Neuronal stem cell (in vitro differentiated cells): ENCODE measurements around the gene IFT81.
A peak's percentile ranks its signal among the peaks of the same experiment; 100 is the strongest.

Source experiments
- DNase-seq: peaks from one replicate; pipeline ENCODE4 v3.0.0-alpha.2; 2013; ENCODE audit warnings: low spot score
- H2AFZ ChIP-seq: one replicate; pipeline ENCODE4 v1.6.1; 2013; ENCODE audit warnings: mild to moderate bottlenecking, low read length, inconsistent platforms
- H2AK5ac ChIP-seq: 2 replicates; pipeline ENCODE4 v1.6.1; 2013; ENCODE audit warnings: low read depth, mild to moderate bottlenecking, inconsistent platforms, low read length, moderate library complexity, mixed read lengths
- H2BK120ac ChIP-seq: 2 replicates; pipeline ENCODE4 v1.6.1; 2013; ENCODE audit warnings: low read depth, mild to moderate bottlenecking, inconsistent platforms, low read length, moderate library complexity, mixed read lengths
- H2BK12ac ChIP-seq: one replicate; pipeline ENCODE4 v1.6.1; 2013; ENCODE audit warnings: low read length, inconsistent platforms
- H2BK15ac ChIP-seq: 2 replicates; pipeline ENCODE4 v1.6.1; 2013; ENCODE audit warnings: mild to moderate bottlenecking, low read length, inconsistent platforms, mixed read lengths
- H2BK5ac ChIP-seq: one replicate; pipeline ENCODE4 v1.6.1; 2013; ENCODE audit warnings: inconsistent platforms, mild to moderate bottlenecking, low read length, moderate library complexity
- H3K14ac ChIP-seq: one replicate; pipeline ENCODE4 v1.6.1; 2013; ENCODE audit warnings: low read length, inconsistent platforms
- H3K18ac ChIP-seq: 2 replicates; pipeline ENCODE4 v1.6.1; 2013; ENCODE audit warnings: low read length, inconsistent platforms
- H3K23ac ChIP-seq: 2 replicates; pipeline ENCODE4 v1.6.1; 2013; ENCODE audit warnings: low read depth, mild to moderate bottlenecking, mixed read lengths, low read length, inconsistent platforms; ENCODE audit not compliant: poor library complexity
- H3K27ac ChIP-seq: replicated peaks from 3 replicates; pipeline ENCODE4 v1.5.1; 2013; ENCODE audit warnings: low read length, inconsistent platforms
- H3K27me3 ChIP-seq, 3 experiments: 2 replicates each; pipeline ENCODE4 v1.6.1; 2013; ENCODE audit warnings: low read length in 3 of 3, mild to moderate bottlenecking in 2 of 3, inconsistent platforms in 1 of 3, low read depth in 1 of 3, mixed read lengths in 1 of 3, moderate library complexity in 1 of 3; ENCODE audit not compliant: control insufficient read depth in 3 of 3, insufficient read depth in 3 of 3
- H3K36me3 ChIP-seq, 2 donors: replicated peaks in 1 of 2; 2 replicates each; pipeline ENCODE4 v1.6.1; 2013; ENCODE audit warnings: low read length in 2 of 2; ENCODE audit not compliant: control insufficient read depth in 2 of 2, insufficient read depth in 2 of 2
- H3K4ac ChIP-seq: 2 replicates; pipeline ENCODE4 v1.6.1; 2013; ENCODE audit warnings: inconsistent platforms, mild to moderate bottlenecking, low read length, moderate library complexity
- H3K4me1 ChIP-seq, 2 donors: 1 replicate in 1 of 2; 2 replicates in 1 of 2; pipeline ENCODE4 v1.6.1; 2013; ENCODE audit warnings: low read length in 2 of 2, low read depth in 1 of 2; ENCODE audit not compliant: control insufficient read depth in 2 of 2, insufficient read depth in 1 of 2
- H3K4me2 ChIP-seq: one replicate; pipeline ENCODE4 v1.6.1; 2013; ENCODE audit warnings: mild to moderate bottlenecking, low read length, inconsistent platforms; ENCODE audit not compliant: insufficient read depth, poor library complexity, severe bottlenecking
- H3K4me3 ChIP-seq, 2 donors: 2 replicates each; pipeline ENCODE4 v1.5.1; 2013; ENCODE audit warnings: low read length in 2 of 2, mild to moderate bottlenecking in 2 of 2, inconsistent platforms in 1 of 2, moderate library complexity in 1 of 2
- H3K79me1 ChIP-seq: one replicate; pipeline ENCODE4 v1.6.1; 2013; ENCODE audit warnings: low read depth, mild to moderate bottlenecking, inconsistent platforms, low read length, moderate library complexity
- H3K9ac ChIP-seq: one replicate; pipeline ENCODE4 v1.6.1; 2013; ENCODE audit warnings: mild to moderate bottlenecking, low read depth, low read length, inconsistent platforms; ENCODE audit not compliant: poor library complexity
- H3K9me3 ChIP-seq, 2 donors: replicated peaks in 1 of 2; 2 replicates each; pipeline versions ENCODE3 to v1.6.1; 2013; ENCODE audit warnings: low read length in 2 of 2, mild to moderate bottlenecking in 2 of 2, inconsistent platforms in 1 of 2, low read depth in 1 of 2, mixed read lengths in 1 of 2, moderate library complexity in 1 of 2; ENCODE audit not compliant: control insufficient read depth in 2 of 2, insufficient read depth in 1 of 2
- H4K8ac ChIP-seq: one replicate; pipeline ENCODE4 v1.6.1; 2013; ENCODE audit warnings: low read depth, mild to moderate bottlenecking, inconsistent platforms, low read length, moderate library complexity
- H4K91ac ChIP-seq: one replicate; pipeline ENCODE4 v1.6.1; 2013; ENCODE audit warnings: low read length, low read depth, mild to moderate bottlenecking, inconsistent platforms; ENCODE audit not compliant: poor library complexity
- WGBS, 2 donors: extraction: QIAGEN DNeasy Blood & Tissue Kit; methylation state at CpG; one replicate each; pipeline ENCODE4 v1.1.7; 2013; ENCODE audit warnings: missing lambda C conversion rate in 2 of 2, mixed read lengths in 1 of 2; ENCODE audit not compliant: insufficient read length in 2 of 2, insufficient replicate concordance in 1 of 2; ENCODE audit errors: extremely low coverage in 2 of 2; 5-methylcytosine and 5-hydroxymethylcytosine counted together

The IFT81 gene

DNA sequence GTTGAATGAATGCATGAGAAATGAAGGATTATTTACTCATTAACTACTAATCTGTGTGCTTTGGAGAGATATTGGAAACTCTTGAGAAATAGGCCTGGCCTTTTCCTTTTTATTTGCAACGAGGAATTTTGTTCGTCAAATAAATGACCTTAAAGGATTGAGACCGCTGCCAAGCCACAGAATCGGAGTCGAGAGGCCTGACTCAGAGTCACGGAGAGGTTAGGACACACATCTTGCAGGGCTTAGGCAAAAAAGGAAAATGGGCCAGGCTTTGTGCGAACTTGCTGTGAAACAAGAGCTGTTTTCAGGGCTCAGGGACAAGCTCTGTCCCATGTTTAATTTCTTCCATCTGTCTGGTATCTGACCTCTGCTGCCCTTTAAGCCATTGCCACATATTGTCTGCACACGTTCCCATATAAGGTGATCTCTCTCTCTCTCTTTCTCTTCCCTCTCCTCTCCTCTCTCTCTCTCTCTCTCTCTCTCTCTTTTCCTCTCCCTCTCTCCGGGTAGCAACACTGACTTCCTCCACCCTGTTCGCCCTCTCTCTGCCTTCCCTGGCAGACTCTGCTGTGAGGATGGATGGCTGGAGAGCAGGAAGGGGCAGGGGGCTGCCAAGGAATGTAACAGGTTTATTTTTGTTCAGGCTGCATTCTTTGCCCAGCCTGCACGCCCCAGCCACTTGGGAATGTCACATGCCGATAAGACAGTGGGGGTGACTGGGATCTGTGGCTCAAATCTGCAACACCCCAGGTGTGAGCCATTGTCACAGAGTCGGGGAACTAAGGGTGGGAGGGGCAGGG lies 14.9 kb upstream of the IFT81 start:
- peak overlapping the region; percentile 63 for H3K18ac ChIP-seq
- no peak overlapping the region for H3K4ac ChIP-seq

DNA sequence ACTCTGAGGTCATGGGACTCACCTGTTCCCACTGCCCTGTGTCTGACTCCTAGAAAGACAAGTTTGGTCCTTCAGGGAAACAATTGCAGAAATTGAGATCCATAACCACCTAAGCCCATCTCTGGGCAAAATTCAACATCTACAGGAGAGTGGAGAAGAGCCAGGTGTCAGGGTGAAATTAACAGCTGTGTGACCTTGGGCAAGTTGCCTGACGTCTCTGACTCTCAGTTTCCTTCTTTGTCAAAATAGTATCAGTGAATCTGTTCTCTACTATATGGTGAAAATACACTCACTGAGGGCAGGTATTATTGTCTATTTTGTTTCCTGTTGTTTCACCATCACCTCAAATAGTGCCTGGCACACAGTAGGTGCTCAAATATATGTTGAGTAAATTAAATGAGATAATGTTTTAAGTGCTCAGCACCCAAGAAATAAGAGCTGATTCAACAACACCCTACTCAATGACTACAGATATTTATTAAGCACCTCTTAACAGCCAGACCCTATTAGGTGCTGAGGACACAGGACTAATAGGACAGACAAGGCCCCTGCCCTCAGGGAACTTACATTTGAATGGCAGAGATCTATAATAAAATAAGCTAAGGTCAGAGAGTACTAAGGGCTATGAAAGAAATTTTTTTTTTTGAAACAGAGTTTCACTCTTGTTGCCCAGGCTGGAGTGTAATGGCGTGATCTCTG lies 14.2 kb upstream of the IFT81 start:
- Histone ChIP-seq H3K18ac (peak overlapping the region; percentile 63), H2AFZ (peak overlapping the region; percentile 80), H3K23ac (no peak overlapping the region), H2BK5ac (no peak overlapping the region), H3K27me3 (no peaks in the 10 kb centered on the region), H3K36me3 (no peaks in the 10 kb centered on the region), H3K4me1 (peaks cover 5 to 7% of the 10 kb centered on the region in 2 donors), H3K9me3 (peaks cover 0 to 4% of the 10 kb centered on the region in 2 donors), H3K27ac (no peak overlapping the region), H2BK12ac (no peak overlapping the region), H3K4me3 (no peak overlapping the region), H3K4ac (no peak overlapping the region), H3K14ac (no peak overlapping the region), H3K4me2 (no peak overlapping the region), H4K91ac (no peak overlapping the region), H4K8ac (no peak overlapping the region), H3K79me1 (no peaks in the 10 kb centered on the region), H3K9ac (no peak overlapping the region), H2BK120ac (no peak overlapping the region), H2BK15ac (peak overlapping the region; percentile 28), H2AK5ac (no peak overlapping the region)
- WGBS, 2 donors = no CpG with 5 or more reads among the region's 2 CpGs
- DNase-seq = no peak

More for the DNA sequence above, 14.9 kb upstream of the IFT81 start:
- Histone ChIP-seq H3K14ac (no peak overlapping the region), H3K4me1 (peaks cover 5 to 7% of the 10 kb centered on the region in 2 donors), H3K27ac (peak overlapping the region; percentile 9), H4K91ac (peak overlapping the region; percentile 50), H2AK5ac (no peak overlapping the region), H3K79me1 (no peaks in the 10 kb centered on the region), H3K9me3 (peaks cover 0 to 4% of the 10 kb centered on the region in 2 donors), H3K27me3 (no peaks in the 10 kb centered on the region), H2BK120ac (no peak overlapping the region), H2BK12ac (no peak overlapping the region), H4K8ac (no peak overlapping the region), H3K4me3 (peak overlapping the region in 1 of 2 donors; percentile 6), H3K23ac (no peak overlapping the region), H2BK5ac (no peak overlapping the region), H2BK15ac (peak overlapping the region; percentile 28), H2AFZ (peak overlapping the region; percentile 80), H3K9ac (no peak overlapping the region), H3K4me2 (no peak overlapping the region), H3K36me3 (no peaks in the 10 kb centered on the region)
- no CpG with 5 or more reads among the region's 13 CpGs for WGBS, 2 donors
- DNase-seq = no peak

GRCh38 chr12:110111476-110112334 lies 12.5 kb upstream of the IFT81 start:
- H2BK120ac ChIP-seq = no peak overlapping the region
- no CpG with 5 or more reads among the region's 4 CpGs for WGBS, 2 donors
- no peaks in the 10 kb centered on the region for H3K79me1 ChIP-seq
- H2BK12ac ChIP-seq = no peak overlapping the region
- H3K14ac ChIP-seq = no peak overlapping the region
- H3K4me3 ChIP-seq = no peak overlapping the region
- no peak overlapping the region for H2BK5ac ChIP-seq
- H3K23ac ChIP-seq = no peak overlapping the region
- H3K9ac ChIP-seq = no peak overlapping the region
- no peak overlapping the region for H3K18ac ChIP-seq
- DNase-seq = no peak
- H4K91ac ChIP-seq = no peak overlapping the region
- H3K4ac ChIP-seq = no peak overlapping the region
- H2AK5ac ChIP-seq = no peak overlapping the region
- no peak overlapping the region for H3K27ac ChIP-seq
- no peak overlapping the region for H2AFZ ChIP-seq
- H4K8ac ChIP-seq = no peak overlapping the region
- no peaks in the 10 kb centered on the region for H3K36me3 ChIP-seq
- no peaks in the 10 kb centered on the region for H3K27me3 ChIP-seq
- no peak overlapping the region for H3K4me2 ChIP-seq
- H3K4me1 ChIP-seq = peaks cover 5 to 7% of the 10 kb centered on the region in 2 donors
- peaks cover 0 to 4% of the 10 kb centered on the region in 2 donors for H3K9me3 ChIP-seq
- H2BK15ac ChIP-seq = no peak overlapping the region
